SU-DHL-6 (cell line): ENCODE results near the gene ASIP.
"Not testable (repeated sequence)": the region's sequence is repeated elsewhere in the genome, so short reads cannot be mapped to it uniquely, and the experiment has no call there.

Source experiments
- H2AFZ ChIP-seq: fragments of 200-600 bp; sonication (generic); 2 replicates; pipeline ENCODE4 v1.6.1; 2014; ENCODE audit warnings: low read depth, mild to moderate bottlenecking, moderate library complexity, mixed read lengths, antibody characterized with exemption, low read length; ENCODE audit not compliant: severe bottlenecking
- H3F3A ChIP-seq: fragments of 200-600 bp; shearing (Covaris generic); 2 replicates; pipeline ENCODE4 v1.6.0; 2016; ENCODE audit warnings: antibody characterized with exemption, mild to moderate bottlenecking; ENCODE audit not compliant: insufficient read depth
- H3K27ac ChIP-seq: fragments of 200-600 bp; sonication (generic); 2 replicates; pipeline ENCODE4 v1.5.1; 2016; ENCODE audit warnings: low read depth, mild to moderate bottlenecking, low read length, moderate library complexity, mixed read lengths
- H3K27me3 ChIP-seq: fragments of 200-600 bp; sonication (generic), shearing (Covaris generic); 2 replicates; pipeline ENCODE4 v1.6.0; 2014; ENCODE audit warnings: mild to moderate bottlenecking, low read length
- H3K36me3 ChIP-seq: fragments of 200-600 bp; sonication (generic); 2 replicates; pipeline ENCODE4 v1.6.1; 2014; ENCODE audit warnings: mild to moderate bottlenecking, low read length, mixed read lengths
- H3K4me2 ChIP-seq: fragments of 300-600, 200-600 bp; shearing (Covaris generic), sonication (generic); 2 replicates; pipeline ENCODE4 v1.6.0; 2014; ENCODE audit warnings: low read length, low read depth, mild to moderate bottlenecking; ENCODE audit not compliant: poor library complexity, severe bottlenecking
- H3K4me3 ChIP-seq: fragments of 200-600 bp; sonication (generic); 2 replicates; pipeline ENCODE4 v1.5.1; 2014; ENCODE audit warnings: antibody characterized with exemption, low read length, mild to moderate bottlenecking, mixed read lengths; ENCODE audit not compliant: insufficient read depth, poor library complexity, severe bottlenecking
- H3K79me2 ChIP-seq: fragments of 200-600 bp; sonication (generic); 2 replicates; pipeline ENCODE4 v1.6.1; 2014; ENCODE audit warnings: mild to moderate bottlenecking, low read length, moderate library complexity; ENCODE audit not compliant: insufficient read depth
- H3K9ac ChIP-seq: fragments of 200-600 bp; sonication (generic); 2 replicates; pipeline ENCODE4 v1.7.0; 2014; ENCODE audit warnings: mild to moderate bottlenecking, low read length
- H3K9me2 ChIP-seq: fragments of 200-600 bp; sonication (generic); replicated peaks from 2 replicates; pipeline ENCODE4 v1.6.1; 2014; ENCODE audit warnings: low read length; ENCODE audit not compliant: insufficient read depth
- H3K9me3 ChIP-seq: fragments of 200-600 bp; sonication (generic); 2 replicates; pipeline ENCODE4 v1.6.1; 2014; ENCODE audit warnings: low read length, mixed read lengths; ENCODE audit not compliant: insufficient read depth
- H4K20me1 ChIP-seq: fragments of 200-600 bp; sonication (generic); 2 replicates; pipeline ENCODE4 v1.6.1; 2014; ENCODE audit warnings: low read depth, mild to moderate bottlenecking, antibody characterized with exemption, low read length, moderate library complexity, mixed read lengths
- EZH2phosphoT487 ChIP-seq: fragments of 200-600 bp; sonication (generic), shearing (Covaris generic); conservative IDR thresholded peaks from 2 replicates; pipeline ENCODE4 v1.6.1; 2018; ENCODE audit warnings: mild to moderate bottlenecking, antibody characterized with exemption, low read length, moderate library complexity, mixed read lengths
- TF ChIP-seq, protein P1 (sequence below): fragments of 200-600 bp; sonication (generic); IDR thresholded peaks from one replicate; pipeline ENCODE4 v1.5.1; 2017; ENCODE audit warnings: antibody characterized with exemption, mild to moderate bottlenecking, low read length, moderate library complexity; ENCODE audit not compliant: insufficient read depth, poor library complexity, severe bottlenecking

ASIP gene

DNA sequence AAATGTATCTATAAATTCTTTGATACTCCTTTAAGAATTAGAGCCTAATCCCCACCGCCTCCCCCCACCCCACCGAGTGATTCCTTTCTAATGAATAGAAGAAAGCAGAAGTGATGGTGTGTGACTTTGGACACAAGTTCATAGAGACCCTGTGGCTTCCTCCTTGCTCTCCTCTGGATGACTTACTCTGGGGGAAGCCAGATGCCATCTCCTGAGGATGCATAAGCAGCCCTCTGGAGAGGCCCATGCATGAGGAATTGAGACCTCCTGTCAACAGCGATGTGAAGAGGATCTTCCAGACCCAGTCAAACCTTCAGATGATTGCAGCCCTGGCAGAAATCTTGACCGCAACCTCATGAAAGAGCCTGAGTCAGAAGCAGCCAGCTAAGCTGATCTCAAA is 40.8 kb downstream of the ASIP start:
- Histone ChIP-seq H3K9me2 (no peaks in the 10 kb centered on the region), H3K27ac (no peak overlapping the region), H3K4me2 (no peak overlapping the region), H3K9me3 (no peaks in the 10 kb centered on the region), H3K9ac (no peak overlapping the region), H3K79me2 (no peaks in the 10 kb centered on the region), H3K27me3 (no peaks in the 10 kb centered on the region), H3F3A (0 out of 2 replicates have a peak, but pooled peaks cover 4% of the 10 kb centered on the region), H3K4me3 (no peak overlapping the region), H2AFZ (no peak overlapping the region), H4K20me1 (no peaks in the 10 kb centered on the region), H3K36me3 (peaks cover 9% of the 10 kb centered on the region; the same call in 1 of the 2 replicates)
- TF ChIP-seq, protein P1, sequence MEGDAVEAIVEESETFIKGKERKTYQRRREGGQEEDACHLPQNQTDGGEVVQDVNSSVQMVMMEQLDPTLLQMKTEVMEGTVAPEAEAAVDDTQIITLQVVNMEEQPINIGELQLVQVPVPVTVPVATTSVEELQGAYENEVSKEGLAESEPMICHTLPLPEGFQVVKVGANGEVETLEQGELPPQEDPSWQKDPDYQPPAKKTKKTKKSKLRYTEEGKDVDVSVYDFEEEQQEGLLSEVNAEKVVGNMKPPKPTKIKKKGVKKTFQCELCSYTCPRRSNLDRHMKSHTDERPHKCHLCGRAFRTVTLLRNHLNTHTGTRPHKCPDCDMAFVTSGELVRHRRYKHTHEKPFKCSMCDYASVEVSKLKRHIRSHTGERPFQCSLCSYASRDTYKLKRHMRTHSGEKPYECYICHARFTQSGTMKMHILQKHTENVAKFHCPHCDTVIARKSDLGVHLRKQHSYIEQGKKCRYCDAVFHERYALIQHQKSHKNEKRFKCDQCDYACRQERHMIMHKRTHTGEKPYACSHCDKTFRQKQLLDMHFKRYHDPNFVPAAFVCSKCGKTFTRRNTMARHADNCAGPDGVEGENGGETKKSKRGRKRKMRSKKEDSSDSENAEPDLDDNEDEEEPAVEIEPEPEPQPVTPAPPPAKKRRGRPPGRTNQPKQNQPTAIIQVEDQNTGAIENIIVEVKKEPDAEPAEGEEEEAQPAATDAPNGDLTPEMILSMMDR = no peak
- no peak for TF ChIP-seq EZH2phosphoT487

DNA sequence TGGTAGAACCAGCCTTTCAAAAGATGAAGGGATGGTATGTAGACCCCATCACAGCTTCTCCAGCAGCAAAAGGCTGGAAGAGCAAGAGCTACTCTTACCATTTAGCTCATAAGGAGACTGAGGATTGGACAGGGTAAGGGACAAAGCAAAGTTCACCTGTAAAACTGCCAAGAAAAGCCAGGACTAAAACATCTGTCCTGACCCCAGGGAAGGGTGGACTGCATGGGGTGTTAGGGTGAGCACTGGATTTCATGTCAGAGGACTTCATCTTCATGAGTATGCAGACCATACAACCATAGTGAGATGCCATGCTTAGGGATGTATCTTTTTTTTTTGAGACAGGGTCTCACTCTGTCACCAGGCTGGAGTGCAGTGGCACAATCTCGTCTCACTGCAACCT is 42.6 kb downstream of the ASIP start:
- Histone ChIP-seq H3K27ac (no peak overlapping the region), H3K9me2 (no peaks in the 10 kb centered on the region), H3K36me3 (peaks cover 9% of the 10 kb centered on the region; the same call in 1 of the 2 replicates), H3K79me2 (no peaks in the 10 kb centered on the region), H3F3A (0 out of 2 replicates have a peak, but pooled peaks cover 4% of the 10 kb centered on the region), H3K4me2 (no peak overlapping the region), H3K9me3 (no peaks in the 10 kb centered on the region), H3K9ac (no peak overlapping the region), H4K20me1 (no peaks in the 10 kb centered on the region), H3K4me3 (no peak overlapping the region), H3K27me3 (no peaks in the 10 kb centered on the region), H2AFZ (no peak overlapping the region)
- TF ChIP-seq, protein P1 = no peak
- no peak for TF ChIP-seq EZH2phosphoT487

DNA sequence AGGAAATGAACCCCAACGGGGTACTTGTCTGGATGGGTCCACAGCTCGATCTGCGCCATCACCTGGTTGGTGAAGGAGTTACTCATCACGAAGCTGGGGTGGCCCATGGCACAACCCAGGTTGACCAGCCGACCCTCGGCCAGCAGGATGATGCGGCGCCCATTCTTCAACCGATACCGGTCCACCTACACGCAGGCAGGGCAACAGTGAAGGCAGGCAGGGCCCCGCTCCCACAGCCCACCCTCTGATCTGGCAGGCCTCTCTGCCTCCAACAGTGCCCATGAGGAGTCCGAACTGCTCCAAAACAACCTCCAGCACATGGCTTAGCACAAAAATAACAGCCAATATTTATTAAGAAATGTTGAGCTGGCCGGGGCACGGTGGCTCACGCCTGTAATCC is 44.2 kb downstream of the ASIP start:
- no peaks in the 10 kb centered on the region for H3K9me3 ChIP-seq
- H3F3A ChIP-seq = 0 out of 2 replicates have a peak, but pooled peaks cover 4% of the 10 kb centered on the region
- H3K4me2 ChIP-seq = no peak overlapping the region
- H3K27ac ChIP-seq = no peak overlapping the region
- no peaks in the 10 kb centered on the region for H3K79me2 ChIP-seq
- H3K4me3 ChIP-seq = no peak overlapping the region
- TF ChIP-seq, protein P1 = no peak
- TF ChIP-seq EZH2phosphoT487 = no peak
- no peak overlapping the region for H2AFZ ChIP-seq
- H3K9me2 ChIP-seq = no peaks in the 10 kb centered on the region
- H4K20me1 ChIP-seq = no peaks in the 10 kb centered on the region
- H3K27me3 ChIP-seq = no peaks in the 10 kb centered on the region
- H3K36me3 ChIP-seq = peaks cover 9% of the 10 kb centered on the region; the same call in 1 of the 2 replicates
- no peak overlapping the region for H3K9ac ChIP-seq

DNA sequence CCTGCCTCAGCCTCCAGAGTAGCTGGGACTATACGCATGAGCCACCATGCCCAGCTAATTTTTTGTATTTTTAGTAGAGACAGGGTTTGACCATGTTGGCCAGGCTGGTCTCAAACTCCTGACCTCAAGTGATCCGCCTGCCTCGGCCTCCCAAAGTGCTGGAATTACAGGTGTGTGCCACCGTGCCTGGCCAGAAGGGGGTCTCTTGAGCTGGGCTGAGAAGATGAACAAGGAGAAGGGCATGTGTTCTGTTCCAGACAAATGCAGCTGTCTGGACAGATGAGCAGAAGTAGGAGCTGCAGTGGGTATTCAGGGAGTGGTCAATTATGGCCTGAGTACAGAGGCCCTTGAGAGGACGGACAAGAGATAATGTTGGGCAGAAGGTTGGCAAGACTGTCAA is 46.3 kb downstream of the ASIP start:
- H3F3A ChIP-seq, H3K4me3 ChIP-seq, H3K9me2 ChIP-seq, H2AFZ ChIP-seq, H3K9ac ChIP-seq, H3K27ac ChIP-seq, H4K20me1 ChIP-seq, H3K4me2 ChIP-seq, H3K36me3 ChIP-seq, H3K79me2 ChIP-seq, H3K9me3 ChIP-seq, H3K27me3 ChIP-seq: not testable (repeated sequence)
